ENCODE results near the gene CDCA3.

The CDCA3 gene

GRCh38 chr12:6830286-6830890 is 20.7 kb downstream of the CDCA3 start:
- DNase-seq (ENCODE audit: low read depth), result no peak
- H3K4me3 ChIP-seq (ENCODE audit: low read length), result no peak overlapping the region
- TF ChIP-seq, protein P1, sequence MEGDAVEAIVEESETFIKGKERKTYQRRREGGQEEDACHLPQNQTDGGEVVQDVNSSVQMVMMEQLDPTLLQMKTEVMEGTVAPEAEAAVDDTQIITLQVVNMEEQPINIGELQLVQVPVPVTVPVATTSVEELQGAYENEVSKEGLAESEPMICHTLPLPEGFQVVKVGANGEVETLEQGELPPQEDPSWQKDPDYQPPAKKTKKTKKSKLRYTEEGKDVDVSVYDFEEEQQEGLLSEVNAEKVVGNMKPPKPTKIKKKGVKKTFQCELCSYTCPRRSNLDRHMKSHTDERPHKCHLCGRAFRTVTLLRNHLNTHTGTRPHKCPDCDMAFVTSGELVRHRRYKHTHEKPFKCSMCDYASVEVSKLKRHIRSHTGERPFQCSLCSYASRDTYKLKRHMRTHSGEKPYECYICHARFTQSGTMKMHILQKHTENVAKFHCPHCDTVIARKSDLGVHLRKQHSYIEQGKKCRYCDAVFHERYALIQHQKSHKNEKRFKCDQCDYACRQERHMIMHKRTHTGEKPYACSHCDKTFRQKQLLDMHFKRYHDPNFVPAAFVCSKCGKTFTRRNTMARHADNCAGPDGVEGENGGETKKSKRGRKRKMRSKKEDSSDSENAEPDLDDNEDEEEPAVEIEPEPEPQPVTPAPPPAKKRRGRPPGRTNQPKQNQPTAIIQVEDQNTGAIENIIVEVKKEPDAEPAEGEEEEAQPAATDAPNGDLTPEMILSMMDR (IDR thresholded peaks at IDR 0.05; ENCODE audit: insufficient read depth, low read depth, low read length, missing control alignments), result no peak

GRCh38 chr12:6829536-6830220 is 21.4 kb downstream of the CDCA3 start:
- TF ChIP-seq, protein P1 (IDR thresholded peaks at IDR 0.05; ENCODE audit: insufficient read depth, low read depth, low read length, missing control alignments), result peak; percentile 38
- H3K4me3 ChIP-seq (ENCODE audit: low read length), result peak overlapping the region; percentile 88
- DNase-seq (ENCODE audit: low read depth), result no peak

GRCh38 chr12:6828781-6829535 is 22.1 kb downstream of the CDCA3 start:
- peak; percentile 57 for DNase-seq (ENCODE audit: low read depth)
- TF ChIP-seq, protein P1 (IDR thresholded peaks at IDR 0.05; ENCODE audit: insufficient read depth, low read depth, low read length, missing control alignments), result no peak
- H3K4me3 ChIP-seq (ENCODE audit: low read length), result peak overlapping the region; percentile 88

- peak; percentile 48 for DNase-seq (ENCODE audit: low read depth)
- TF ChIP-seq, protein P1 (IDR thresholded peaks at IDR 0.05; ENCODE audit: insufficient read depth, low read depth, low read length, missing control alignments), result no peak
- H3K4me3 ChIP-seq (ENCODE audit: low read length), result peak within 1 kb of the TSS; percentile 88
Measured at GRCh38 chr12:6827982-6828780, 22.9 kb downstream of the CDCA3 start, which contains the start of gene P3H3. Gene P3H3, plus strand, starts transcription at chr12:6828407. Its CDS starts 34 bp downstream, at chr12:6828441.

- TF ChIP-seq, protein P1 (IDR thresholded peaks at IDR 0.05; ENCODE audit: insufficient read depth, low read depth, low read length, missing control alignments), result no peak
- H3K4me3 ChIP-seq (ENCODE audit: low read length), result peak overlapping the region; percentile 23
- DNase-seq (ENCODE audit: low read depth), result peak; percentile 80
Measured at GRCh38 chr12:6827437-6827911, 23.6 kb downstream of the CDCA3 start.

DNA sequence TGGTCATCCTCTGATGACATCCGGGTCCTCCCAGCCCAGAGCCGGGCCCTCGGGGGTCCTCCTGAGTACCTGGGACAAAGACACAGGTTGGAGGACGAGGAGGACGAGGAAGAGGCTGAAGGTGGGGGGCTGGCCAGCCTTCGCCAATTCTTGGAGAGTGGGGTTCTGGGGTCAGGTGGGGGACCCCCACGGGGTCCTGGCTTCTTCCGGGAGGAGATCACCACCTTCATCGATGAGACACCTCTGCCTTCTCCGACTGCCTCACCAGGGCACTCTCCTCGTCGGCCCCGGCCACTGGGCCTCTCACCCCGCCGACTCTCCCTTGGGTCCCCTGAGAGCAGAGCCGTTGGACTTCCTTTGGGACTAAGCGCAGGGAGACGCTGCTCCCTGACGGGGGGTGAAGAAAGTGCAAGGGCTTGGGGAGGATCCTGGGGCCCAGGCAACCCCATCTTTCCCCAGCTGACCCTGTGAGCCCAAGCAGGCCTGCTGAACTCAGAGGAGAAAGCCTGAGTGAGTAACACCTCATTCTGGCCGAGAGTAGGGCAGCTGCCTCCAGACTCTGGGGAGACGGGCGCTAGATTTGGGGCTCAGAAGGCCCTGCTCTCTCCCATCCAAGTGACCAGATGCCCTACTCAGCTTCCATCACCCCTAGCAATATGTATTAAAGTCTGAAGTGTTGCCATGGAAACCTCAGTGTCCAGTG is 24.2 kb downstream of the CDCA3 start:
- H3K4me3 ChIP-seq (ENCODE audit: low read length), result no peak overlapping the region
- no peak for DNase-seq (ENCODE audit: low read depth)
- TF ChIP-seq, protein P1 (IDR thresholded peaks at IDR 0.05; ENCODE audit: insufficient read depth, low read depth, low read length, missing control alignments), result no peak

Data from epithelial cell of esophagus (primary cell).